ENCODE results near the gene BACH2.
"Not testable (repeated sequence)": the region's sequence is repeated elsewhere in the genome, so short reads cannot be mapped to it uniquely, and the experiment has no call there.

The BACH2 gene

GRCh38 chr6:90065173-90065572 lies 231.5 kb downstream of the BACH2 start:
- no peak for DNase-seq (ENCODE audit: low read depth)

GRCh38 chr6:90062667-90063066 lies 234.0 kb downstream of the BACH2 start:
- no peak for DNase-seq (ENCODE audit: low read depth)

GRCh38 chr6:90062051-90062450 lies 234.6 kb downstream of the BACH2 start:
- no peak for DNase-seq (ENCODE audit: low read depth)

- not testable (repeated sequence) for DNase-seq (ENCODE audit: low read depth)
Measured at GRCh38 chr6:90059178-90059577, 237.5 kb downstream of the BACH2 start.

- DNase-seq (ENCODE audit: low read depth) = not testable (repeated sequence)
Measured at GRCh38 chr6:90055924-90056323, 240.7 kb downstream of the BACH2 start.

GRCh38 chr6:90054193-90054592 lies 242.4 kb downstream of the BACH2 start:
- DNase-seq (ENCODE audit: low read depth) = not testable (repeated sequence)

GRCh38 chr6:90053614-90054013 lies 243.0 kb downstream of the BACH2 start:
- DNase-seq (ENCODE audit: low read depth) = no peak

GRCh38 chr6:90049295-90049694 lies 247.3 kb downstream of the BACH2 start:
- no peak for DNase-seq (ENCODE audit: low read depth)

GRCh38 chr6:90048206-90048967 lies 248.3 kb downstream of the BACH2 start:
- DNase-seq (ENCODE audit: low read depth) = no peak

- DNase-seq (ENCODE audit: low read depth) = no peak
Measured at GRCh38 chr6:90045535-90045934, 251.1 kb downstream of the BACH2 start.

GRCh38 chr6:90044833-90045381 lies 251.7 kb downstream of the BACH2 start:
- no peak for DNase-seq (ENCODE audit: low read depth)

GRCh38 chr6:90044182-90044832 lies 252.3 kb downstream of the BACH2 start:
- DNase-seq (ENCODE audit: low read depth) = no peak

GRCh38 chr6:90040931-90041330 lies 255.7 kb downstream of the BACH2 start:
- no peak for DNase-seq (ENCODE audit: low read depth)

GRCh38 chr6:90039911-90040310 lies 256.7 kb downstream of the BACH2 start:
- DNase-seq (ENCODE audit: low read depth) = no peak

- DNase-seq (ENCODE audit: low read depth) = no peak
Measured at GRCh38 chr6:90038961-90039653, 257.5 kb downstream of the BACH2 start.

- DNase-seq (ENCODE audit: low read depth) = no peak
Measured at GRCh38 chr6:90036963-90037362, 259.7 kb downstream of the BACH2 start.

GRCh38 chr6:90035047-90035723 lies 261.5 kb downstream of the BACH2 start:
- DNase-seq (ENCODE audit: low read depth) = no peak

GRCh38 chr6:90033746-90034271 lies 262.8 kb downstream of the BACH2 start:
- DNase-seq (ENCODE audit: low read depth) = no peak

- DNase-seq (ENCODE audit: low read depth) = not testable (repeated sequence)
Measured at GRCh38 chr6:90032489-90033212, 264.0 kb downstream of the BACH2 start.

GRCh38 chr6:90028995-90029635 lies 267.5 kb downstream of the BACH2 start:
- no peak for DNase-seq (ENCODE audit: low read depth)
